Transverse colon (tissue), 4 donors: ENCODE data around the gene MAGI2.

Experiments
- POLR2AphosphoS5 ChIP-seq, 3 donors: sonication (generic); formaldehyde crosslinking; IDR thresholded peaks; one replicate each; pipeline ENCODE4 v1.6.1; 2016; ENCODE audit warnings: antibody characterized with exemption in 3 of 3
- TF ChIP-seq, protein P1 (sequence below), 5 experiments: fragments of 200-600 bp in 3 of 5; fragments of 450-650 bp in 2 of 5; sonication (generic) in 3 of 5; IDR thresholded peaks; 1 replicate in 2 of 5; 2 replicates in 3 of 5; pipeline ENCODE4 v1.5.1; 2016 to 2017; ENCODE audit warnings: antibody characterized with exemption in 5 of 5, inconsistent platforms in 3 of 5, mild to moderate bottlenecking in 2 of 5, moderate library complexity in 1 of 5

DNA sequence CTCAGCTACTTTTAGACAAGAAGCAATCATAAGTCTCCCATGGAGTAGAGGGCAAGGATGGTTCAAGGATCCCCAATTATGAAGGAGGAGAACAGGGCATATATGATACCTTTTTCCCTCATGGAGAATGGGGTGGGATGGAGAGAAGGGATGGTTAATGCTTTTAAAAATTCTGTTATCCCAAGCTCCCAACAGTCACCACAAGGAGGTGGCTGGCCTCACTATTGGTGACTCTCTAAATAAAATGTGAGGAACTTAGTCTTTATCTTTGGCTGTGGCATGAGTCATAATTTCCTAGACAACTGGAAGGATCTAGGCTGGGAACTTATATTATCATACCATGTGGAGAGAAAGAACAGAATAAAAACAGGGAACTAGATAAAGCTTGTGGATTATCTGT is 1357.9 kb downstream of the MAGI2 start:
- TF ChIP-seq, protein P1, sequence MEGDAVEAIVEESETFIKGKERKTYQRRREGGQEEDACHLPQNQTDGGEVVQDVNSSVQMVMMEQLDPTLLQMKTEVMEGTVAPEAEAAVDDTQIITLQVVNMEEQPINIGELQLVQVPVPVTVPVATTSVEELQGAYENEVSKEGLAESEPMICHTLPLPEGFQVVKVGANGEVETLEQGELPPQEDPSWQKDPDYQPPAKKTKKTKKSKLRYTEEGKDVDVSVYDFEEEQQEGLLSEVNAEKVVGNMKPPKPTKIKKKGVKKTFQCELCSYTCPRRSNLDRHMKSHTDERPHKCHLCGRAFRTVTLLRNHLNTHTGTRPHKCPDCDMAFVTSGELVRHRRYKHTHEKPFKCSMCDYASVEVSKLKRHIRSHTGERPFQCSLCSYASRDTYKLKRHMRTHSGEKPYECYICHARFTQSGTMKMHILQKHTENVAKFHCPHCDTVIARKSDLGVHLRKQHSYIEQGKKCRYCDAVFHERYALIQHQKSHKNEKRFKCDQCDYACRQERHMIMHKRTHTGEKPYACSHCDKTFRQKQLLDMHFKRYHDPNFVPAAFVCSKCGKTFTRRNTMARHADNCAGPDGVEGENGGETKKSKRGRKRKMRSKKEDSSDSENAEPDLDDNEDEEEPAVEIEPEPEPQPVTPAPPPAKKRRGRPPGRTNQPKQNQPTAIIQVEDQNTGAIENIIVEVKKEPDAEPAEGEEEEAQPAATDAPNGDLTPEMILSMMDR (IDR thresholded peaks at IDR 0.05): no peak
- TF ChIP-seq POLR2AphosphoS5 (IDR thresholded peaks at IDR 0.05): no peak
